Right atrium auricular region (tissue), 2 donors: ENCODE data around the gene PNPLA6. TPM values are rescaled to one million over a fixed set of nuclear protein-coding genes. Genes with fewer than 3 reads are reported as not detected.

ENCODE experiments used
- DNase-seq: peaks from one replicate; pipeline ENCODE4 v3.0.0-alpha.2; 2019; ENCODE audit warnings: low spot score
- H3K27ac ChIP-seq, 2 donors: fragments of 200-600 bp; sonication (generic); 1 replicate in 1 of 2; 2 replicates in 1 of 2; pipeline ENCODE4 v1.5.1; 2016 to 2019
- H3K27me3 ChIP-seq, 2 donors: fragments of 200-600 bp; sonication (generic); one replicate each; pipeline versions ENCODE4 v1.5.1 to v1.6.0; 2017 to 2019
- H3K36me3 ChIP-seq: fragments of 200-600 bp; sonication (generic); one replicate; pipeline ENCODE4 v1.5.1; 2016
- H3K4me1 ChIP-seq, 2 donors: fragments of 200-600 bp; sonication (generic); one replicate each; pipeline versions ENCODE4 v1.5.1 to v1.6.0; 2017 to 2019
- H3K4me3 ChIP-seq, 2 donors: fragments of 200-600 bp; sonication (generic); 1 replicate in 1 of 2; 2 replicates in 1 of 2; pipeline ENCODE4 v1.5.1; 2017 to 2019; ENCODE audit warnings: mild to moderate bottlenecking in 1 of 2, moderate library complexity in 1 of 2
- H3K9me3 ChIP-seq, 2 donors: fragments of 200-600 bp; sonication (generic); one replicate each; pipeline ENCODE4 v1.5.1; 2019
- CTCF ChIP-seq, 2 donors: fragments of 200-600 bp; sonication (generic); IDR thresholded peaks; one replicate each; pipeline ENCODE4 v1.5.1; 2019; ENCODE audit warnings: antibody characterized with exemption in 2 of 2
- total RNA-seq, 2 donors: library from RNA; depleted of rRNA; stranded (reverse); fragments of >200 nt; gene quantifications; one replicate each; pipeline ENCODE4 v1.1.0, GENCODE V29; 2016

PNPLA6 gene
- total RNA-seq, 2 donors from 2014 or later: 45.3 to 70.6 TPM

- Histone ChIP-seq H3K27me3 (no peaks in the 10 kb centered on the region), H3K27ac (no peak overlapping the region), H3K36me3 (no peaks in the 10 kb centered on the region), H3K9me3 (no peaks in the 10 kb centered on the region), H3K4me1 (no peaks in the 10 kb centered on the region), H3K4me3 (no peak overlapping the region)
- DNase-seq: no peak
- TF ChIP-seq CTCF (IDR thresholded peaks at IDR 0.05): no peak
Observed at GRCh38 chr19:7607874-7608560, 72.5 kb downstream of the PNPLA6 start.

- no peak for TF ChIP-seq CTCF (IDR thresholded peaks at IDR 0.05)
- no peaks in the 10 kb centered on the region for H3K36me3 ChIP-seq
- H3K4me1 ChIP-seq: no peaks in the 10 kb centered on the region
- DNase-seq: no peak
- no peak overlapping the region for H3K27ac ChIP-seq
- H3K4me3 ChIP-seq: no peak overlapping the region
- H3K9me3 ChIP-seq: no peaks in the 10 kb centered on the region
- no peaks in the 10 kb centered on the region for H3K27me3 ChIP-seq
Observed at GRCh38 chr19:7610491-7611240, 75.1 kb downstream of the PNPLA6 start.

Other genes starting within 250 kb of the PNPLA6 start
- 100 to 1,000 TPM in 1 of 2 donors, 10 to 100 TPM in 1; 50.8 to 118 TPM for gene INSR, start 241.3 kb upstream of the PNPLA6 start, total RNA-seq
- 10 to 100 TPM in 1 of 2 donors, 1 to 10 TPM in 1; 8.3 to 14.0 TPM for gene ARHGEF18, start 186.8 kb upstream of the PNPLA6 start, total RNA-seq
- gene PEX11G, start 46.7 kb upstream of the PNPLA6 start, total RNA-seq: 1 to 10 TPM; 1.0 to 1.1 TPM
- 100 to 1,000 TPM; 109 to 119 TPM for gene ZNF358, start 19.6 kb upstream of the PNPLA6 start, total RNA-seq
- gene MCOLN1, start 13.1 kb upstream of the PNPLA6 start, total RNA-seq: 10 to 100 TPM; 11.2 to 13.0 TPM
- under 1 TPM; 0.26 to 0.55 TPM for gene CAMSAP3, start 60.1 kb downstream of the PNPLA6 start, total RNA-seq
- 10 to 100 TPM; 21.5 to 25.9 TPM for gene XAB2, start 93.8 kb downstream of the PNPLA6 start, total RNA-seq
- 10 to 100 TPM; 12.0 to 23.1 TPM for gene PET100, start 94.1 kb downstream of the PNPLA6 start, total RNA-seq
- not detected for gene PCP2, start 98.0 kb downstream of the PNPLA6 start, total RNA-seq
- gene STXBP2, start 101.4 kb downstream of the PNPLA6 start, total RNA-seq: 10 to 100 TPM in 1 of 2 donors, 1 to 10 TPM in 1; 6.4 to 14.9 TPM
- gene RETN, start 133.3 kb downstream of the PNPLA6 start, total RNA-seq: not detected
- 1 to 10 TPM in 1 of 2 donors, under 1 TPM in 1; 0.70 to 1.5 TPM for gene MCEMP1, start 141.4 kb downstream of the PNPLA6 start, total RNA-seq
- 10 to 100 TPM; 55.0 to 58.3 TPM for gene TRAPPC5, start 145.1 kb downstream of the PNPLA6 start, total RNA-seq
- gene FCER2, start 166.4 kb downstream of the PNPLA6 start, total RNA-seq: not detected
- under 1 TPM in 1 of 2 donors, not detected in 1; 0.55 TPM for gene CLEC4G, start 196.4 kb downstream of the PNPLA6 start, total RNA-seq
- gene CD209, start 211.8 kb downstream of the PNPLA6 start, total RNA-seq: 1 to 10 TPM in 1 of 2 donors, under 1 TPM in 1; 0.59 to 4.3 TPM
- not detected for gene CLEC4M, start 227.5 kb downstream of the PNPLA6 start, total RNA-seq